ENCODE results near the gene ZNF805. TPM values are rescaled to one million over a fixed set of nuclear protein-coding genes. Genes with fewer than 3 reads are reported as not detected.

Gene ZNF805
- total RNA-seq: 43.4 TPM

GRCh38 chr19:57240311-57241090, at the start of gene ZNF805:
Gene ZNF805 (plus strand): TSS chr19:57240632. CDS start chr19:57240892, 260 bp downstream.

DNA sequence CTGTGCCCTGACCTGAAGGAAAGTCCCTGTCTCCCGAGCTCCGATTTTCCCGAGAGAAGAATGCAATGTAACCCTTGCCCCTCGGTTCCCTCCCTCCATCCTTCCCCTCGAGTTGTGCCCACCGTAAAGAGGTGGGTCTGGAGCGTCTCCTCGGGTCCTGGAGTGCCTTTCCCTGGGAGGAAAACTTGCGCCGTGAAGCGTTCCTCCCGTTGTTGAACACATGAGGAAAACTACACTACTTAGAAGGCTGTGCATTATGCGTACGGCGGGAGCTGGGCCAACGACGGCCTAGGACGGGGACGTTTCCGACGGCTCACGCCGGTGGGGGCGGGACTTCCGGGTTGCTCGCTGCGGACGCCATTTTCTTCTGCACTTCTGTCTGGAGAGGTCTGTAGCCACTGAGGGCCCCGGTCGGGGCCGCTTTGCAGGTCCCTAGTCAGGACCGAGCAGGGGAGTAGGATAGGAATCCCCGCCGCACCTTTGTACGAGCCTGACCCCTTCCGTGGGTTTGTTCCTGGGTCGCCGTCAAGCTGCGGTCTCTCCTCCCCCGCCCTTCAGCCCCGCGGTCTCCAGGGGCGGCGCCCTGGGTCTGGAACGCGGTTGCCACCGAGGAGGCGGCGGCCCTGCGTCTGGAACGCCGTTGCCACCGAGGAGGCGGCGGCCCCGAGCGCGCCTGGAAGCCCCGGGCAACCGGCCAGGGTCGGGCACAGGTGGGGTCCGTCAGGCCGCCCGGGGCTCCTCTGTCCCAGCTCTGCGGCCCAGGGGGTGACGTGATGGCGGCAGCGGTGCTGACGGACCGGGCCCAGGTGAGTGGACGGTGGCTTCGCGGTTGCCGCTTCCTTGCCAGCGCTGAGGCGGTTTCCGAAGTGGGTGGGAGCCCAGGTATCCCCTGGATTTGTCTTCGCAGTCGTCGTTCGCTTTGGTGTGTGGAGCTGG, 49.0 kb upstream of the ZNF805 start, which contains the start of gene ZNF264:
Gene ZNF264, plus strand, starts transcription at position 360 of the 936 bp plus-strand sequence. Its CDS starts 414 bp downstream, at position 774.

GRCh38 chr19:57280165-57280961, 39.9 kb downstream of the ZNF805 start, which contains the start of gene ZNF460:
Gene ZNF460 (plus strand): TSS chr19:57280485. CDS start chr19:57280807, 322 bp downstream.

Other genes with a start within 250 kb of the ZNF805 start
- 0.16 TPM for gene USP29, start 120.6 kb upstream of the ZNF805 start, total RNA-seq
- gene ZIM3, start 95.4 kb upstream of the ZNF805 start, total RNA-seq: not detected
- not detected for gene DUXA, start 73.1 kb upstream of the ZNF805 start, total RNA-seq
- 90.5 TPM for gene ZNF264, start 49.1 kb upstream of the ZNF805 start, total RNA-seq
- 1.2 TPM for gene AURKC, start 9.6 kb upstream of the ZNF805 start, total RNA-seq
- gene ZNF460, start 39.9 kb downstream of the ZNF805 start, total RNA-seq: 164 TPM
- gene ZNF543, start 79.8 kb downstream of the ZNF805 start, total RNA-seq: 37.8 TPM
- gene ZNF304, start 110.6 kb downstream of the ZNF805 start, total RNA-seq: 18.3 TPM
- 25.2 TPM for gene TRAPPC2B, start 122.9 kb downstream of the ZNF805 start, total RNA-seq
- 3.4 TPM for gene ZNF547, start 122.9 kb downstream of the ZNF805 start, total RNA-seq
- 62.6 TPM for gene ZNF548, start 149.2 kb downstream of the ZNF805 start, total RNA-seq
- gene ZNF17, start 170.5 kb downstream of the ZNF805 start, total RNA-seq: 33.2 TPM
- gene ZNF749, start 194.7 kb downstream of the ZNF805 start, total RNA-seq: 35.1 TPM
- 4.6 TPM for gene VN1R1, start 216.5 kb downstream of the ZNF805 start, total RNA-seq
- gene ZNF772, start 236.9 kb downstream of the ZNF805 start, total RNA-seq: 78.2 TPM
- gene ZNF419, start 247.1 kb downstream of the ZNF805 start, total RNA-seq: 25.7 TPM

Measured in camera-type eye (tissue), 1 donor.